HepG2 (cell line): ENCODE data around the gene BCAP29. TPM values are rescaled to one million over a fixed set of nuclear protein-coding genes. Genes with fewer than 3 reads are reported as not detected.
A peak's percentile ranks its signal among the peaks of the same experiment; 100 is the strongest.

Experiments
- ATAC-seq: fragments of 200-7000 bp; cut with Tn5 transposase; 3 replicates; pipeline ENCODE4 v1.9.1; 2020; ENCODE audit warnings: mild to moderate bottlenecking, moderate library complexity
- BruUV-seq: library from RNA; stranded (reverse); fragments of 400-500 nt; replicated peaks from 2 replicates; lab custom pipeline; 2021; lab: Mats Ljungman, UMichigan
- CTCF ChIA-PET: fragments of 300-600 bp; formaldehyde crosslinking; extraction: SDS; loops from one replicate; lab custom pipeline; 2021; ENCODE audit warnings: low total read pairs, inconsistent platforms, low intra/inter-chr PET ratio; lab: Yijun Ruan, JAX
- POLR2A ChIA-PET: fragments of 350-600 bp; sonication (Branson Sonifier 250); formaldehyde crosslinking; loops from one replicate; lab custom pipeline; 2020; ENCODE audit warnings: antibody characterized with exemption, inconsistent platforms; lab: Yijun Ruan, JAX
- DNase-seq: peaks from one replicate; pipeline ENCODE4 v3.0.0-alpha.2; 2015; ENCODE audit warnings: low spot score
- FAIRE-seq: peaks from 3 replicates; lab custom pipeline; 2011; peaks lifted over from hg19 to GRCh38; lab: Jason Lieb, UNC
- H2AFZ ChIP-seq: one replicate; pipeline ENCODE4 v1.6.1; 2011; ENCODE audit warnings: low read length, inconsistent platforms
- H3K27ac ChIP-seq: fragments of 300-600 bp; 3 replicates; pipeline ENCODE4 v1.8.0; 2011; ENCODE audit warnings: mixed run types, mild to moderate bottlenecking, mixed read lengths, low read length, inconsistent platforms; ENCODE audit not compliant: insufficient read depth; ENCODE audit errors: extremely low read length
- H3K27me3 ChIP-seq, 2 experiments: fragments of 200-600 bp in 1 of 2; 2 replicates in 1 of 2; 3 replicates in 1 of 2; pipeline versions ENCODE4 v1.6.0 to v1.8.0; 2011; ENCODE audit warnings: low read length in 2 of 2, mild to moderate bottlenecking in 2 of 2, moderate library complexity in 2 of 2, inconsistent platforms in 1 of 2; ENCODE audit not compliant: insufficient read depth in 2 of 2, control insufficient read depth in 1 of 2
- H3K36me3 ChIP-seq, 2 experiments: fragments of 200-600 bp in 1 of 2; replicated peaks in 1 of 2; 2 replicates in 1 of 2; 3 replicates in 1 of 2; pipeline versions ENCODE4 v1.5.1 to v1.8.0; 2011; ENCODE audit warnings: low read length in 2 of 2, inconsistent platforms in 1 of 2; ENCODE audit not compliant: insufficient read depth in 2 of 2, control insufficient read depth in 1 of 2
- H3K4me1 ChIP-seq: 2 replicates; pipeline ENCODE4 v1.5.1; 2012; ENCODE audit warnings: low read length, inconsistent platforms; ENCODE audit not compliant: insufficient read depth
- H3K4me2 ChIP-seq: 2 replicates; pipeline ENCODE4 v1.6.0; 2011; ENCODE audit warnings: low read depth, low read length, inconsistent platforms
- H3K4me3 ChIP-seq, 3 experiments: fragments of 200-600 bp in 1 of 3; sonication (generic), shearing (Covaris generic) in 1 of 3; replicated peaks in 1 of 3; 2 replicates each; pipeline ENCODE4 v1.5.1; 2011 to 2016; ENCODE audit warnings: low read length in 3 of 3, inconsistent platforms in 2 of 3, low read depth in 2 of 3, mild to moderate bottlenecking in 2 of 3, control low read depth in 1 of 3, mixed read lengths in 1 of 3; ENCODE audit not compliant: insufficient read depth in 1 of 3
- H3K79me2 ChIP-seq: one replicate; pipeline ENCODE4 v1.6.1; 2011; ENCODE audit warnings: low read length, inconsistent platforms; ENCODE audit not compliant: insufficient read depth
- H3K9ac ChIP-seq: 2 replicates; pipeline ENCODE4 v1.6.0; 2011; ENCODE audit warnings: mild to moderate bottlenecking, low read depth, low read length, inconsistent platforms; ENCODE audit not compliant: insufficient read depth
- H3K9me3 ChIP-seq: 2 replicates; pipeline ENCODE4 v1.5.1; 2012; ENCODE audit warnings: mild to moderate bottlenecking, low read length
- H4K20me1 ChIP-seq: 2 replicates; pipeline ENCODE4 v1.6.0; 2011; ENCODE audit warnings: inconsistent platforms, mild to moderate bottlenecking, low read length, moderate library complexity; ENCODE audit not compliant: insufficient read depth
- ARHGAP35 ChIP-seq: sonication (generic); formaldehyde crosslinking; IDR thresholded peaks from 2 replicates; pipeline ENCODE4 v1.9.0; 2022; ENCODE audit warnings: mild to moderate bottlenecking, inconsistent platforms, moderate library complexity, missing genetic modification reagents, borderline replicate concordance
- FOXJ3 ChIP-seq: sonication (generic); formaldehyde crosslinking; IDR thresholded peaks from 2 replicates; pipeline ENCODE4 v1.4.0; 2020; ENCODE audit warnings: missing genetic modification reagents, mild to moderate bottlenecking, borderline replicate concordance
- HHEX ChIP-seq: IDR thresholded peaks from 2 replicates; pipeline ENCODE4 v1.6.1; 2016; ENCODE audit warnings: control low read depth
- MAFF ChIP-seq: IDR thresholded peaks from 2 replicates; pipeline ENCODE4 v1.6.1; 2011; ENCODE audit warnings: low read depth, low read length, improper control_type of control experiment
- MAFK ChIP-seq, 2 experiments: IDR thresholded peaks in 1 of 2; conservative IDR thresholded peaks in 1 of 2; 2 replicates each; pipeline ENCODE4 v1.6.1; 2011; ENCODE audit warnings: improper control_type of control experiment in 2 of 2, low read length in 2 of 2
- NCOA1 ChIP-seq: sonication (generic); formaldehyde crosslinking; IDR thresholded peaks from 2 replicates; pipeline ENCODE4 v1.9.0; 2021; ENCODE audit warnings: missing genetic modification reagents
- NCOA2 ChIP-seq: sonication (generic); formaldehyde crosslinking; IDR thresholded peaks from 2 replicates; pipeline ENCODE4 v1.8.0; 2022; ENCODE audit warnings: inconsistent platforms
- NFIB ChIP-seq: sonication (generic); formaldehyde crosslinking; IDR thresholded peaks from 2 replicates; pipeline ENCODE4 v1.9.0; 2021; ENCODE audit warnings: missing genetic modification reagents, mild to moderate bottlenecking, borderline replicate concordance
- POLR2AphosphoS2 ChIP-seq: IDR thresholded peaks from 2 replicates; pipeline ENCODE4 v1.6.1; 2011; ENCODE audit warnings: low read depth, low read length, improper control_type of control experiment
- TEAD3 ChIP-seq: optimal IDR thresholded peaks from 2 replicates; pipeline ENCODE3; 2016; ENCODE audit warnings: borderline replicate concordance
- TMF1 ChIP-seq: sonication (generic); formaldehyde crosslinking; IDR thresholded peaks from 2 replicates; pipeline ENCODE4 v1.8.1; 2022; ENCODE audit warnings: low read depth, missing genetic modification reagents
- ZFX ChIP-seq: sonication (generic); formaldehyde crosslinking; IDR thresholded peaks from 2 replicates; pipeline ENCODE4 v1.4.0; 2020; ENCODE audit warnings: mild to moderate bottlenecking, low read depth, missing genetic modification reagents, moderate library complexity
- ZNF3 ChIP-seq: IDR thresholded peaks from 2 replicates; pipeline ENCODE4 v1.7.0; 2017; ENCODE audit warnings: inconsistent platforms
- ZNF382 ChIP-seq: sonication (generic); formaldehyde crosslinking; IDR thresholded peaks from 2 replicates; pipeline ENCODE4 v1.5.0; 2020; ENCODE audit warnings: missing genetic modification reagents, mild to moderate bottlenecking, borderline replicate concordance
- ZNF558 ChIP-seq: sonication (generic); formaldehyde crosslinking; IDR thresholded peaks from 2 replicates; pipeline ENCODE4 v1.9.0; 2022; ENCODE audit warnings: mild to moderate bottlenecking, missing genetic modification reagents, borderline replicate concordance
- ZNF616 ChIP-seq: sonication (generic); formaldehyde crosslinking; IDR thresholded peaks from 2 replicates; pipeline ENCODE4 v1.5.0; 2020; ENCODE audit warnings: low read depth, mild to moderate bottlenecking, missing genetic modification reagents
- ZNF780A ChIP-seq: sonication (generic); formaldehyde crosslinking; IDR thresholded peaks from 2 replicates; pipeline ENCODE4 v1.8.0; 2022; ENCODE audit warnings: mild to moderate bottlenecking, missing genetic modification reagents, moderate library complexity
- WGBS: methylation state at CpG from one replicate; pipeline ENCODE4 v1.1.6; 2017; ENCODE audit warnings: low lambda C conversion rate; 5-methylcytosine and 5-hydroxymethylcytosine counted together
- in situ Hi-C: cut with HindIII; loops from 2 replicates; pipeline ENCODE4 v1.10.0; 2017; ENCODE audit warnings: low pct_unique_long_range_greater_than_20kb; ENCODE audit not compliant: extremely low pct_ligation_motif_present
- intact Hi-C: fragments of 100-400 bp; cut with micrococcal nuclease; formaldehyde crosslinking; loops from one replicate; pipeline ENCODE4 v1.10.0; 2022; ENCODE audit not compliant: unreplicated experiment
- polyA plus RNA-seq, 8 experiments: library from polyadenylated mRNA; depleted of rRNA in 3 of 8; stranded (reverse) in 7 of 8; unstranded in 1 of 8; fragments of >200 nt; fragmentation: Illumina TruSeq in 4 of 8; extraction: Trizol in 4 of 8; gene quantifications; 2 replicates each; pipeline versions ENCODE4 v1.2.1 to v1.2.3, GENCODE V29; 2011 to 2016; ENCODE audit warnings: low read depth in 4 of 8, missing spikeins in 1 of 8, mixed read lengths in 1 of 8; ENCODE audit not compliant: insufficient read depth in 1 of 8
- total RNA-seq, 5 experiments: library from RNA; depleted of rRNA; stranded (reverse); fragments of >200 nt; fragmentation: Illumina TruSeq; extraction: Trizol; gene quantifications; 2 replicates each; pipeline ENCODE4 v1.2.3, GENCODE V29; 2016; ENCODE audit warnings: low read depth in 1 of 5
- TF ChIP-seq, protein P1 (sequence below): sonication (generic); formaldehyde crosslinking; conservative IDR thresholded peaks from 2 replicates; pipeline ENCODE4 v1.8.0; 2022; ENCODE audit warnings: low read depth, missing genetic modification reagents
- TF ChIP-seq, protein P2 (sequence below): IDR thresholded peaks from 2 replicates; pipeline ENCODE4 v1.6.1; 2016; ENCODE audit warnings: low read depth, control low read depth

BCAP29 gene
- total and polyA plus RNA-seq, 2 of the 13 experiments (the other 11 are each of a cell fraction or from before 2014, with no cell fraction given) = 15.3 to 35.6 TPM

DNA sequence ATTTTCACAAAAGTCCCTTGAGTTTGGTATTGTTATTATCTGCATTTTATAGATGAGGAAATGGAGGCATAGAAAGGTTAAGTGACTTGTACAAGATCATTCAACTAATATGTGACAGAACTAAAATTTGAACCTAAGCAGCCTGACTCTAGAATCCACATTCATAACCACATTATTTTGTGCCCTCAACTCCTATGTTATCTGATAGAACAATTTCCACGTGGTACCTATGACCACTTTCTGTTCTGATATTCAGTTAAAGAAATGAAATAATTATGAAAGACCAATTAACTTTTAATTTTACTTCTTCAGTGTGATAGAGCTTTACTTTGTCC lies 17.5 kb downstream of the BCAP29 start:
- H3K27me3 ChIP-seq = no peaks in the 10 kb centered on the region
- intact Hi-C loops = no loop called here
- in situ Hi-C loops = no loop called here
- no peak for TF ChIP-seq TEAD3 (CRISPR knock-in tag)
- TF ChIP-seq NCOA1 (CRISPR knock-in tag) = no peak
- no peak for TF ChIP-seq ZNF616 (CRISPR knock-in tag)
- no peak for TF ChIP-seq ARHGAP35 (CRISPR knock-in tag)
- no peak for TF ChIP-seq TMF1 (CRISPR knock-in tag)
- TF ChIP-seq POLR2AphosphoS2 = no peak
- TF ChIP-seq ZNF558 = no peak
- TF ChIP-seq ZNF382 (CRISPR knock-in tag) = no peak
- TF ChIP-seq ZNF780A (CRISPR knock-in tag) = no peak
- TF ChIP-seq, all 625 proteins: peak for 0
- CTCF ChIA-PET = no interaction called here
- Histone ChIP-seq H3K27ac (no peak overlapping the region), H3K36me3 (peaks cover 0 to 1% of the 10 kb centered on the region in 2 experiments; a peak in 4 of 5 replicates), H3K79me2 (no peaks in the 10 kb centered on the region), H3K9ac (no peak overlapping the region), H3K4me2 (no peak overlapping the region), H3K9me3 (no peaks in the 10 kb centered on the region), H3K4me1 (peaks cover 10% of the 10 kb centered on the region; the same call in 1 of the 2 replicates), H2AFZ (no peak overlapping the region), H3K4me3 (no peak overlapping the region), H4K20me1 (no peaks in the 10 kb centered on the region)
- ATAC-seq (no peak), DNase-seq (no peak), FAIRE-seq (no peak)
- 97% methylated on average over 1 of the region's 1 CpG for WGBS
- POLR2A ChIA-PET = no interaction called here
- BruUV-seq = no TSS peak

DNA sequence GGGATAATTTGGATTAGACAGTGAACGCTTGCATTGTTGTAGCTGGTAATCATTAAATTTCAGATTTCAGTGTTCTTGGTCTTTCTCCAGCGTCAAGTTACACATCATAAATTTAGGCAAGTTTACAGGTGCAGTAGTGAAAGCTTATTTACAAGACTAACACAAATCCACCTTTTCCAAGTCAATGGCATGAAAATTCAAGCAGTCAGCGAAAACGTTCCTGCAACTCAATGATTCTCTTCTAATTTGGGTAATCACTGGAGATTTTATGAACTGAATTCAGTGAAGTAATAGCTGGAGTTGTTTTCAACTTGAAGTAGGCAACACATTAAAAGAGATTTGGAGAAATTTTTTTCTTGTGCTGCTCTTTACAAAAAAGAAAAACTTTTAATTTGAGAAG lies 17.9 kb downstream of the BCAP29 start:
- Histone ChIP-seq H3K4me3 (no peak overlapping the region), H3K27me3 (no peaks in the 10 kb centered on the region), H3K9ac (no peak overlapping the region), H3K27ac (no peak overlapping the region), H3K9me3 (no peaks in the 10 kb centered on the region), H3K4me2 (no peak overlapping the region), H3K79me2 (no peaks in the 10 kb centered on the region), H3K4me1 (peaks cover 11% of the 10 kb centered on the region; the same call in 1 of the 2 replicates), H3K36me3 (peaks cover 0 to 1% of the 10 kb centered on the region in 2 experiments; a peak in 4 of 5 replicates), H2AFZ (no peak overlapping the region), H4K20me1 (no peaks in the 10 kb centered on the region)
- DNase-seq (no peak), ATAC-seq (no peak), FAIRE-seq (no peak)
- POLR2A ChIA-PET = no interaction called here
- in situ Hi-C loops = no loop called here
- no TSS peak for BruUV-seq
- intact Hi-C loops = no loop called here
- 92% methylated on average over 4 of the region's 4 CpGs for WGBS
- CTCF ChIA-PET = no interaction called here
- TF ChIP-seq, protein P1, sequence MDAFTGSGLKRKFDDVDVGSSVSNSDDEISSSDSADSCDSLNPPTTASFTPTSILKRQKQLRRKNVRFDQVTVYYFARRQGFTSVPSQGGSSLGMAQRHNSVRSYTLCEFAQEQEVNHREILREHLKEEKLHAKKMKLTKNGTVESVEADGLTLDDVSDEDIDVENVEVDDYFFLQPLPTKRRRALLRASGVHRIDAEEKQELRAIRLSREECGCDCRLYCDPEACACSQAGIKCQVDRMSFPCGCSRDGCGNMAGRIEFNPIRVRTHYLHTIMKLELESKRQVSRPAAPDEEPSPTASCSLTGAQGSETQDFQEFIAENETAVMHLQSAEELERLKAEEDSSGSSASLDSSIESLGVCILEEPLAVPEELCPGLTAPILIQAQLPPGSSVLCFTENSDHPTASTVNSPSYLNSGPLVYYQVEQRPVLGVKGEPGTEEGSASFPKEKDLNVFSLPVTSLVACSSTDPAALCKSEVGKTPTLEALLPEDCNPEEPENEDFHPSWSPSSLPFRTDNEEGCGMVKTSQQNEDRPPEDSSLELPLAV (CRISPR knock-in tag) = no peak
- TF ChIP-seq, protein P2, sequence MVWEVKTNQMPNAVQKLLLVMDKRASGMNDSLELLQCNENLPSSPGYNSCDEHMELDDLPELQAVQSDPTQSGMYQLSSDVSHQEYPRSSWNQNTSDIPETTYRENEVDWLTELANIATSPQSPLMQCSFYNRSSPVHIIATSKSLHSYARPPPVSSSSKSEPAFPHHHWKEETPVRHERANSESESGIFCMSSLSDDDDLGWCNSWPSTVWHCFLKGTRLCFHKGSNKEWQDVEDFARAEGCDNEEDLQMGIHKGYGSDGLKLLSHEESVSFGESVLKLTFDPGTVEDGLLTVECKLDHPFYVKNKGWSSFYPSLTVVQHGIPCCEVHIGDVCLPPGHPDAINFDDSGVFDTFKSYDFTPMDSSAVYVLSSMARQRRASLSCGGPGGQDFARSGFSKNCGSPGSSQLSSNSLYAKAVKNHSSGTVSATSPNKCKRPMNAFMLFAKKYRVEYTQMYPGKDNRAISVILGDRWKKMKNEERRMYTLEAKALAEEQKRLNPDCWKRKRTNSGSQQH (CRISPR knock-in tag) = no peak
- TF ChIP-seq ZNF3 (CRISPR knock-in tag) = no peak
- no peak for TF ChIP-seq HHEX (CRISPR knock-in tag)
- no peak for TF ChIP-seq NFIB (CRISPR knock-in tag)
- no peak for TF ChIP-seq NCOA2
- TF ChIP-seq MAFF = peak; percentile 29; the same call in 1 of the 2 replicates
- peak; percentile 48 to 59; a peak in 3 of 4 replicates for TF ChIP-seq MAFK (conservative IDR thresholded peaks at IDR 0.05 in 1 of 2, IDR thresholded peaks at IDR 0.05 in 1 of 2; ENCODE audit: low read length in 2 of 2)
- no peak for TF ChIP-seq FOXJ3 (CRISPR knock-in tag)
- no peak for TF ChIP-seq ZFX (CRISPR knock-in tag)
